Measurements from ENCODE around the gene ELMO1. TPM values are rescaled to one million over a fixed set of nuclear protein-coding genes. Genes with fewer than 3 reads are reported as not detected.

The ELMO1 gene, protein sequence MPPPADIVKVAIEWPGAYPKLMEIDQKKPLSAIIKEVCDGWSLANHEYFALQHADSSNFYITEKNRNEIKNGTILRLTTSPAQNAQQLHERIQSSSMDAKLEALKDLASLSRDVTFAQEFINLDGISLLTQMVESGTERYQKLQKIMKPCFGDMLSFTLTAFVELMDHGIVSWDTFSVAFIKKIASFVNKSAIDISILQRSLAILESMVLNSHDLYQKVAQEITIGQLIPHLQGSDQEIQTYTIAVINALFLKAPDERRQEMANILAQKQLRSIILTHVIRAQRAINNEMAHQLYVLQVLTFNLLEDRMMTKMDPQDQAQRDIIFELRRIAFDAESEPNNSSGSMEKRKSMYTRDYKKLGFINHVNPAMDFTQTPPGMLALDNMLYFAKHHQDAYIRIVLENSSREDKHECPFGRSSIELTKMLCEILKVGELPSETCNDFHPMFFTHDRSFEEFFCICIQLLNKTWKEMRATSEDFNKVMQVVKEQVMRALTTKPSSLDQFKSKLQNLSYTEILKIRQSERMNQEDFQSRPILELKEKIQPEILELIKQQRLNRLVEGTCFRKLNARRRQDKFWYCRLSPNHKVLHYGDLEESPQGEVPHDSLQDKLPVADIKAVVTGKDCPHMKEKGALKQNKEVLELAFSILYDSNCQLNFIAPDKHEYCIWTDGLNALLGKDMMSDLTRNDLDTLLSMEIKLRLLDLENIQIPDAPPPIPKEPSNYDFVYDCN
- total RNA-seq = 10 to 100 TPM in 1 of 2 donors, 1 to 10 TPM in 1; 5.6 to 16.1 TPM
- long read RNA-seq, partial matches to known transcripts = 1 of 2 reads
- long read RNA-seq, other reads (novel, unspliced or antisense) = 1 of 2 reads

DNA sequence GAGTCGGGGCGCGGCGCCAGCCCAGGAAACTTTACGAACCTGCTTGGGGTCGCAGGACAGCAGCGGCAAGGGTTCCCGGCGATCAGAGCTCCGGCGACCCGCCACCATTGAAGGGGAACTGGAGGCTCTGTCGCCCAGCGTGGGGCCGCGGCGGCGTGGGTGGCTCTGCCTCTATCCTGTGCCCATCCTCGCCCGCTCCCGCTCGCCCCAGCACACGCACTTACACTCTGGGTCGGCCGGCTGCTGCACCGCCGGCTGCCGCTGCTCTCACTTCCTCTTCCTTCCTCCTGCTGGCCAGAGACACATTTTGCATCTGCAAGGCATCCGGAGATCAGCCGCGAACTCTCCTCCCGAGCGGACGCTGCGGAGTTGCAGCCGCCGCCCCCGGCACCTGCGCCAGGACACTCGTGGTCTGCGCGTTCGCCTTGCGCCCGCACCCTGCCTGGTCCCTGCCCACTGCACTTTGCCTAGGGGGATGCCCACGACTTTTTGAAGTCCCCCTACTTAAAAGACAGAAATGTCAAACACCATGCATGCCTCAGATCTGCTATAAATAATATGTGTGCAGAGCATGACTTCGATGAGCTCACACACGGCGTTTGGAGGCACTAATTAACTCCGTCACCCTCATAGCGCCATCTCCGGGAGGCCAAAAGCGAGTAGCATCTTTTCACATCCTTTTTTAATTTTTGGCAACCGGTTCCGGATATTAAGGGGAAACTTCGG is at the start of gene ELMO1:
ELMO1 (minus strand) TSS at position 229 of the 726 bp plus-strand sequence. CDS start 106,174 bp downstream, outside the sequence.
- intact Hi-C loops (cut with DNase I, micrococcal nuclease) = no loop called here
- ATAC-seq (peak; percentile 88), DNase-seq (peak; percentile 65 to 77)

DNA sequence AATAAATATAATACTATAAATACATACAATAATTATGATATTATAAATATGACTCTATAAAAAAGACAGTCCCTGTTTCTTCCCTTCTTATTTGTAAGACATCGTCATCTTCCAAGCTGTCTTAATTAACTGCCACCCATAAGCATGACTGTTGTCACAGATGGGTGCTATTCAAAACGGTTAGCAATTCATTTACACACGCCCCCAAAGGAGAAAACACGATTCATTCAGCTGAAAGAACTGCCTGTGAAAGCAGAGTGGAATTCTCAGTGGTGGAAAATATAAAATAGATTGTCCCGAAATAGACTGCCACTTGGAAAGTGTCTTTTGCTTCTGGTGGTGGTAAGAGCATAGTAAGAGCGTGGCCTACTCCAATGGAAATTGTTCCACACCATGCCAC is 48.9 kb upstream of the ELMO1 start:
- DNase-seq (no peak), ATAC-seq (no peak)
- intact Hi-C loops (cut with DNase I, micrococcal nuclease) = no loop called here

DNA sequence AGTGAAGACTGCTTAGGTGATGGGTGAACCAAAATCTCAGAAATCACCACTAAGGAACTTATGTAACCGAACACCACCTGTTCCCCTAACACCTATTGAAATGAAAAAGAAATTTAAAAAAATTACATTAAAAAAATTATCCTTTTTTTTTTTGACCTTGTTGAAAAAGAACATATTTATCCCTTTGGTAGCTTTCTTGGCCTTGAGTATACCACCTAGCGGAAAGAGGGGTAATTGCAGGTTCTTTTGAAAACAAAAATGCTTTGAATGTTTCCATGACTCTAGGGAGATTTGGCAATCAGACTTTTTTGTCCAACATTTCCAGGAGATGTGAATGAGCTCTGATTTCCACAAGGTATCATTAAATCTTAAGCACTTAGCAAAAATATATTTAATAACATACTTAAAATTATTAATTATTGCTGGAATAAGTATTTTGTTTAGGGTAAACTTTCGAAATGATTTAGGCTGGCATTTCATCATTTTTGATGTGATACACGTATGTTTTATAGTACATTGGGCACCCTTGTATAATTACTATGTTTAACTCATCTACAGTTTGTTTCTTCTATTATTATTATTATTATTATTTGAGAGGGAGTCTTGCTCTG is 47.0 kb upstream of the ELMO1 start:
- intact Hi-C loops (cut with DNase I, micrococcal nuclease) = no loop called here
- DNase-seq = no peak
- ATAC-seq = no peak

DNA sequence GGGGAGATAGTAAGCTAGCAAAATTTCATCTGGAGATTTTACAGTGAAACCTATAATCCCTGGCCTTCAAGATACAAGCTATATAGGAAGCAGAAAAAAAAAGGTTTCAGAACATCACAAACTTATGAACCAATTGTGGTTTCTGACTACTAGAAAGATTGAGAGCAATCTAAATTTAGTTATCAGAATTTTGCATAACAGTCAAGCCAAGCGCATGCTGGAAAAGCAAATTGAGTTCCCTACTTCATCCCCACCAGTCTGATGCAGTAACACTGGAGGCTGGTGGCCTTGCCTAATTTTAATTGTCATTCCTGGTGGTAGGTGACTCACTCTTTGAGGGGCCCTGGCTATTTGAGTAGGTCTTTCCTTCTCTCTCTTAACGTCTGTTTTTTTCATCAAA is 46.3 kb upstream of the ELMO1 start:
- intact Hi-C loops (cut with DNase I, micrococcal nuclease) = no loop called here
- no peak for ATAC-seq

DNA sequence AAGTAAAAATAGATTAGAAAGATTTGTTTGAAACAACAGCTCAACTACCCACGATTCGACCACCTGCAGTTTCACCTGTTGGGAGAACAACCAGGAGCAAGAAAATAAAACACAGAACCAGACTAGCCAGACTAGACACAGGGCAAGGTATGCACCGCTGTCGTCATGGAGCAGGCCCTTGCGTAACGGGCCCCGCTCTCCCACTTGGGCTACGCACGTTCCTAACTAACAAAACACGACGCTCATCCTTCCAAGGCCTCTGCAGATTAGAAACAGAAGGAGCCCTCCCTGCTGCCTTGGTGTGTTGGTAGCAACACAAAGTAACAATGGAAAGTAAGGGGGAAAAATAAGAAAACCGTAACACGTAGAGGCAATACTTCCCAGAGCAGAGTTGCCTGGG is 45.1 kb upstream of the ELMO1 start:
- ATAC-seq = no peak
- DNase-seq = no peak
- intact Hi-C loops (cut with DNase I, micrococcal nuclease) = no loop called here

More for the DNA sequence above, 46.3 kb upstream of the ELMO1 start:
- DNase-seq = no peak

DNA sequence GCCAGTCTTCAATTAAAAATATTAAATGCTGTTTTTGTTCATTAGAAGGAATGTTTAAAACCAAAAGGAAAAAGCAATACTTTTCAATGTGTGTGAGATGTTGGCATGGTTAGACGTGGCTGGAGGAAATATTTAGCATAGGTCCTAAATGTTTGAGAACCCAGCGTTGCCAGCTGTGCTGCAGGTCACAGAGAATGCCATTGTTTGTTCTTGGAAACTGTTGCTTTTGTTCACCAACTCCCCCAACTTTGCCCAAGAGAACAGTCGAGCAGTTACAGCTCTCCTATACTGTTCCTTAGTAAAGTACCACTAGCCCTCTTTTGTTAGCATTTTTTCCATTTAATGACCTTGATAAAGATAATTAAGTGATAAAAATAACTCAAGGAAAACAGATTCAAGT is 44.5 kb upstream of the ELMO1 start:
- DNase-seq (no peak), ATAC-seq (no peak)
- intact Hi-C loops (cut with DNase I, micrococcal nuclease) = no loop called here

DNA sequence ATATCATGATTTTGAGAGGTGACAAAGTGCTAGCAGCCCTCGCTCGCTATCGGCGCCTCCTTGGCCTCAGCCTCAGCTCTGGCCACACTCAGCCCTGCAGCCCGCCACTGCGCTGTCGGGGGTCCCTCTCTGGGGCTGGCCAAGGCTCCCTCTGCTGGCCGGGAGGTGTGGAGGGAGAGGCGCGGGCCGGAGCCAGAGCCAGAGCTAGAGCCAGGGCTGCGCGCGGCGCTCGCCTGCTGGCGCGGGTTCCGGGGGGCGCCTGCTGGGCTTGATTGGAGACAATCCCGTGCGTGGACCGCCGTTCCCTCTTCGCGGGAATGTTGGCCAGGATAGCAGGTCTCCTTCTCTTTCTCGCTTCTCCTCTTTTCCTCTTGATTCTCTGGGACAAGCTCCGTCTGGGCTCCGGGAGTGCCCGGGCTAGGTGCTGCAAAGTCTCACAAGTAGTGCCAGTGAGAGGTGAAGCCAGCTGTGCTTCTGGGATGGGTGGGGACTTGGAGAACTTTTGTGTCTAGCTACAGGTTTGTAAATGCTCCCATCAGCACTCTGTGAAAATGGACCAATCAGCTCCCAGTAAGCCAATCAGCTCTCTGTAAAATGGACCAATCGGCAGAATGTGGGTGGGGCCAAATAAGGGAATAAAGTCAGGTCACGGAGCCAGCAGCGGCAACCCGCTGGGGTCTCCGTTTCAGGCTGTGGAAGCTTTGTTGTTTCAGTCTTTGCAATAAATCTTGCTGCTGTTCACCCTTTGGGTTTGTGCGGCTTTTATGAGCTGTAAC is 43.4 kb upstream of the ELMO1 start:
- ATAC-seq (no peak), DNase-seq (no peak)
- intact Hi-C loops (cut with DNase I, micrococcal nuclease) = no loop called here

DNA sequence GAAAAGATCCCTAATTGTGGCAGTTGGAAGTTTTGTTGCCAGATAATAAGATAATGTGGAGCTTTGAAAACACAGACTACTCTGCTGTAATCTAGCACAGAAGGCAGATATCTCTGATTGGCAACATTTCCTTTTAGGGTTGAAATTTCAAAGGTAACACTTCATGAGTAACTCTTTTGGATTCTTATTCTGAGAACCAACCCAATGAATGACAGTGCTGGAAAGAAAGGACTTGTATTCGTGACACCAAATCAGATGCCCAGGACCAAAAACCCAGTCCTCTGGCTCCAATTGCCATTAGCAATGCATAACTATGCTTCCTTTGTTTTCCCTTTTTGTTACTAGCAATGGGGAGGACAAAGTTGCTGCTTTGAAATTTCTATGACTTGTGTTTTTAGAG is 41.0 kb upstream of the ELMO1 start:
- intact Hi-C loops (cut with DNase I, micrococcal nuclease) = no loop called here
- DNase-seq (no peak), ATAC-seq (no peak)

DNA sequence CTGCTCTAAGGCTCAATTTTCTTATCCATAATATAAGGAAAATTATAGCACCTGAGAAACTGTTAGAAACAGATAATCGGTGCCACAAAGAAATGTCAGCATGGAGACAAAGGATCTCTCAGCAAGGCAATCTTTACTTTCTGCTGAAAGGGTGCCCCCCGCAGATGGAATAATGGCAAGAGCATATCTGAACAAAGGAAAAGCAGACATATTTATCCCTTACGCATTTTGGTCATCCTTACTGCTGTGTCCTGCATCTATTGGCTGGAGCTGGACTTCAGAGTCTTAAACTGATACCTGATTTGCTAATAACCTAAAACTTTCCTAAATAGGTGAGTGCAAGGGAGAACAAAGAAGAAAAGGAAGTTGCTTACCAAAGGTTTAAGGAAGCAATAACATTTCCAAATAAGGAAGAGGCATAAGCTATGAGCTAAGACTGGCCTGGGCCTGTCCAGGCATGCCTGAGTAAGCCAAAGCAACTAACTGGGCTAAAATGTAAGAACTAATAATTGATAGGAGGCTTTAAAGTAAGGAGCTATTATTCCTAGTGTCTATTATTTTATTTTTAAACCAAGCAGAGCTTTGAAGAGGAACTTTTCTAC is 39.6 kb upstream of the ELMO1 start:
- no peak for DNase-seq
- intact Hi-C loops (cut with DNase I, micrococcal nuclease) = no loop called here

DNA sequence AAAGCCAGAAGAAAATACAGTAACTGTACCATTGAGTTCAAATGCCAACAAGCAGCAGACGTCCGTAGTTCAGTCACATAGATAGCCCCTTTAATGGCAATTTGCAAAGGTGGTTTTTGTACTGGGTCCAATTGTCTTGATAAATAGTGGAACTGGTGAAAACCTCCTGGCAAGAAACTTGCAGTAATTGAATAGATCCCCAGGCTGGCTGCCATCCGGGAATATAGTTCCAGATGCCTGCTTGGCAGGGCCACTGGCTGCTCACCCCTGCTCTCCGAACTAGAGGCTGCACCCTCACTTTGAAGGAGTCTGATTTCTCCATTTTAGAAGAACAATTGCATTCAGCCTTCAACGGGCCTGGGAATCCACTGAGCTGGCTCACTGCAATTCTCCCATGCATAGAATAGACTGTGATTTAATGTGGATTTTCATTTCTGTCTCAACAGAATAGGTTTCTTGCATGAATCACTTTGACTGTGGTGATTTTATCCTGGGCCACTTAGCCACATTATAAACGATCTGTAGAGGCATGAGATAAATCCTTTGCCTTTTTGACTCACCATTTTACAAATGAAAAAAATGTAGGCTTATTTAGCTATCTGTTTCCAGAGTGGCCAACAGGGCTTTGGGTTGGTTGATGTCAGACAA is 35.9 kb upstream of the ELMO1 start:
- intact Hi-C loops (cut with DNase I, micrococcal nuclease) = no loop called here
- ATAC-seq (no peak), DNase-seq (no peak)

More for the DNA sequence above, 39.6 kb upstream of the ELMO1 start:
- no peak for ATAC-seq

DNA sequence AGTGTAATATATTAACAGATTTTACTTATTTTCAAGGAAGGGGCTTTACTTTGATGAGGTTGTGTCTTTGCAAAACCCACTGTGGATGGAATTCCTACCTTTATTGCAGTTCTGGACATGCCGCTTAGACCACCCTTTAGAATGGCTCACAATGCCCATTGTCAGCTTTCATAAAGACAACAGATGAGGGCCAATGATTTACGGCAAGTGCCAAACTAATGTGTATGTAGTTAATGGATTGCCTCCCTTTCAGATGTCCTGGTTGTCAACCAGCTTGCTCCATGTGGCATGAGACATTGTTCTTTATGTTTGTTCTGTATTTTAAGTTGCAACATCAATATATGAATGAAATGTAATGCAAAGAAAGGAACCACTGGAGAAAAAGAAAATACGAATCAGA is 35.0 kb upstream of the ELMO1 start:
- DNase-seq (no peak), ATAC-seq (no peak)
- intact Hi-C loops (cut with DNase I, micrococcal nuclease) = no loop called here

DNA sequence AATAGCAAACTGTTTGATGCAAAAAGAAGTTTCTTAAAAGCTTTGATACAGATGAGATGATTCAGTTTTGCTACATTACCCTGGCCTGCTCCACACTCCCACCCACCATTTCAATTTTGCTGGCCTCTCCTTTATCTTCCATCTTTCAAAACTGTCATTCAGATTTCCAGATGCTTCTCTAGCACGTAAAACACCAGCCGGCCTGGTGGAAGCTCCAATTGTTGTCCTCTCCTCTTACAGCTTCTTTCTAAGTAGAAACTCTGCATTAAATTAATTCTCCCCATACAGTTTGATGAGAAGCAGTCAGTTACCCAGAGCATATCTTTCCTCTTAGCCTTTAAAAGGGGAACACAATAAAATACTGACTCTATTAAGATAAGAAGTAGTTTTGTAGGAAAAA is 34.3 kb upstream of the ELMO1 start:
- intact Hi-C loops (cut with DNase I, micrococcal nuclease) = no loop called here
- ATAC-seq = no peak

DNA sequence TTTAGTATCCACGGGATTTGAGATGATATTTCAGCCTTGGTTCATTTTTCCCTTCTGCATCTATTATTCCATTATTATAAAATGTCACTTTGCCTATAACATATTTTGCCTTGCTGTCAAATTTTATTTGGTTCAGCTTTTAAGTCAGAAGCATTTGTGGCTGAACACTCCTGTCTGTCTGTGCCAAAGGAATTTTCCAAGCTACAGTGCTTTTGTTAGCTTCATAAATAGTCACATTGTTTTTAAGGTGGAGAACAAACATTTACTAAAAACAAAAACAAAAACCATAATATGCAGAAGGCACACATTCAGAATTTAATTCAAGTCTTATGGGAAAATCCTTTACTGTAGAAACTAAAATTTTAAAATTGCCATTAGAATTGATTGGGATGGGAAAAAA is 33.8 kb upstream of the ELMO1 start:
- DNase-seq (no peak), ATAC-seq (no peak)
- intact Hi-C loops (cut with DNase I, micrococcal nuclease) = no loop called here

More for the DNA sequence above, 34.3 kb upstream of the ELMO1 start:
- DNase-seq = no peak

DNA sequence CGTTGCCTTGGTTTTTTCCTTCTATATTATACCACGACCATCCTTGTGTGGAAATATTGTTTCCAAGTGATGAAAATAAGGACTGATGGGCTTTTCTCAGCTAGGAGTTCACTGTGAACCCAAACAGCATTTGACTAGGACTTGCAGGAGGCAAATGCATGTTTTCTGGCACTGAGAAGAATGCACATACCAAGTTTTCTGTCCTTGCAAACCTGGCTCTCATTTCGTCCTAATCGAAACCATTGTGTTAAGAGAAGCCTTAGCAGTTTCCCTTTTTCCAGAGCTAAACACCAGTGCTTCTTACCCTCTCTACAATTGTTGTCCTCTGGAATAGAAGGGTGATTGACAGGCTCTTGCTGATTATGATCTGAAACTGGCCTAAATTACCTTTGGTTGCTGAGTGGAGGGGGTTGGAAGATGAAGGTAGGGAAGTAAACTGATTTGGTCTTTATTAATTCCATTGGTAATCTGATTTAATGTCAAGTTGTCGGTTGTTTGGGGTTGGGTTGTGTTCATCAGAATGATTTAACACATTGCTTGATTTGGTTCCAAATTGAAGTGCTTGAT is 33.1 kb upstream of the ELMO1 start:
- DNase-seq (no peak), ATAC-seq (no peak)
- intact Hi-C loops (cut with DNase I, micrococcal nuclease) = no loop called here

DNA sequence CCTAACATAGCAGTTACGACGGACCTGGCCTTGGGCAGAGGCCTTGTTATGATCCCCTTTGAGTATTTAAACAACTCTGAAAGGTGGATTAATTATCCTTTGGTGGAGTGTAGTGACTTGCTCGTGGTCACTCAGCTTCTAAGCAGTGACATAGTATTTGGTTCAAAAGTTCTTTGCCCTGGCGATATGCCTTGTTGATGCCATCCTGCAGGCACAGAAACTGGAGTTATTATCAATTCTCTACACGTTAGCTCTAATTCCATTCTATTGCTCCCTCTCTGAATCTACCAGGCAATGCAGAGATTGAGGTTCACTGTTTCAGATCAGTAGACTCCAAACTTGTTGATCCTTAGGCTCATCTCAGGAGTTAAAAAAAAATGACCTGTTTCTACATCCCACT is 32.5 kb upstream of the ELMO1 start:
- intact Hi-C loops (cut with DNase I, micrococcal nuclease) = no loop called here
- no peak for DNase-seq
- ATAC-seq = no peak

DNA sequence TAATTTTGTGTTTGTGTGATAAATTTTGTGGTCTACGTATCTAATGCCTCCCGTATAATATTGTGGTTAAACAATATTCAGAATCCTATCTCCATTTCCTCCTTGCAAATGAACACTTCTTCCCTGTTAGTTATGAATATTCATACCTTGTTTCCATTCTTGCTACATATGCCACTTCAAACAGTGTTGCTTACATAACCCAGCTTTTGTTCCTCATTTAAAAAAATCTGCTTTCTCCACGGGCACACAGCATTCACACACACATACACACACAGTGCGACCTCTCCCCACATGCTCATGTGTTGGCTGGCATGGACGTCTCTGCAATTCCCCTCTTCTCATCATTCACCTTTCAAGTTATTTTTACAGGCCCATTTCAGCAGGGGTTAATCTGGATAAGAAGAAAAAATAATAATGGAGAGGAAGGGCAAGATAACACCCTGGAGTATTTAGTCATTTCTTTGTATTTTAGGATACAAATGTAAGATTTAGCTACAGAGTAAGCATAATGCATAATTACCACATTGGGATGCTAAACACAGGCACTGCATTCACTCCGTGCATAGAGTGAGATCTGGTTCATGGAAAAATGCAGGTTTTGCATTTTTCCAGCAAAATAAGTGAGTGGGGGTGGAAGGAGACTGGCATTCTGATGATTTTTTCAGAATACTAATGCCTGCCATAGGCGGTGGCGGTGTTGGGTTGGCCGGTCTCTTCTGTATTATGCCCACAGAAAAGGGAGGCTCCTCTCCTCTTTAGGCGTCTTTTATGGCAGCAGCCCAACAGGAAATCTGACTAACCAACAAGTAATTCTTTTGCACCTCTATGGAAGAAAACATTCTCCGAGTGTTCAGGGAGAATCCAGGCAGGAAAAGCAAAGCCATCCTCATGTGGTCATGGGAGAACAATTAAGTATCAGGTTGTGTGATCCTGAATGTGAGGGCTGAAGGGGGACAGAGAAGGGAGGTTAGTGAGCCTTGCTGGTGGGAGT is 31.7 kb upstream of the ELMO1 start:
- ATAC-seq = no peak
- no peak for DNase-seq
- intact Hi-C loops (cut with DNase I, micrococcal nuclease) = no loop called here

All from left colon (tissue), 2 donors.